Spinal cord (tissue), 10 donors: Measurements from ENCODE around the gene LYG2. TPM values are rescaled to one million over a fixed set of nuclear protein-coding genes. Genes with fewer than 3 reads are reported as not detected.
"Not testable (repeated sequence)": the region's sequence is repeated elsewhere in the genome, so short reads cannot be mapped to it uniquely, and the experiment has no call there.

Experiments used
- DNase-seq, 6 donors: peaks; one replicate each; pipeline versions ENCODE4 v3.0.0 to v3.0.0-alpha.2; 2013 to 2015; ENCODE audit warnings: low spot score in 6 of 6, low read depth in 4 of 6
- H3K27ac ChIP-seq: one replicate; pipeline ENCODE4 v1.5.1; 2013; ENCODE audit warnings: low read depth, low read length, control low read depth
- H3K27me3 ChIP-seq: one replicate; pipeline ENCODE4 v1.6.1; 2013; ENCODE audit warnings: low read length; ENCODE audit not compliant: control insufficient read depth, insufficient read depth
- H3K36me3 ChIP-seq: one replicate; pipeline ENCODE4 v1.6.1; 2013; ENCODE audit warnings: low read length; ENCODE audit not compliant: control insufficient read depth, insufficient read depth
- H3K4me1 ChIP-seq: one replicate; pipeline ENCODE4 v1.6.1; 2013; ENCODE audit warnings: low read length; ENCODE audit not compliant: control insufficient read depth, insufficient read depth
- H3K4me3 ChIP-seq: one replicate; pipeline ENCODE4 v1.5.1; 2013; ENCODE audit warnings: low read depth, low read length, control low read depth
- H3K9me3 ChIP-seq: one replicate; pipeline ENCODE4 v1.6.1; 2013; ENCODE audit warnings: low read length; ENCODE audit not compliant: control insufficient read depth, insufficient read depth
- WGBS: methylation state at CpG from one replicate; pipeline ENCODE4 v1.1.5; 2013; ENCODE audit warnings: missing lambda C conversion rate; ENCODE audit not compliant: insufficient coverage; 5-methylcytosine and 5-hydroxymethylcytosine counted together
- polyA plus RNA-seq, 2 donors: library from polyadenylated mRNA; unstranded; fragments of 120-200 nt; gene quantifications; one replicate each; pipeline ENCODE4 v1.2.1, GENCODE V29; 2013; ENCODE audit not compliant: insufficient read length in 2 of 2
- total RNA-seq, 2 donors: library from RNA; depleted of rRNA in 1 of 2; stranded (reverse); fragments of 120-200 nt in 1 of 2; fragments of >200 nt in 1 of 2; gene quantifications; one replicate each; pipeline versions ENCODE4 v1.2.3 to v1.2.4, GENCODE V29; 2013 to 2014
- donor health status: healthy.

LYG2 gene
- total and polyA plus RNA-seq, 4 donors = 0.33 to 0.98 TPM; not detected in 2

DNA sequence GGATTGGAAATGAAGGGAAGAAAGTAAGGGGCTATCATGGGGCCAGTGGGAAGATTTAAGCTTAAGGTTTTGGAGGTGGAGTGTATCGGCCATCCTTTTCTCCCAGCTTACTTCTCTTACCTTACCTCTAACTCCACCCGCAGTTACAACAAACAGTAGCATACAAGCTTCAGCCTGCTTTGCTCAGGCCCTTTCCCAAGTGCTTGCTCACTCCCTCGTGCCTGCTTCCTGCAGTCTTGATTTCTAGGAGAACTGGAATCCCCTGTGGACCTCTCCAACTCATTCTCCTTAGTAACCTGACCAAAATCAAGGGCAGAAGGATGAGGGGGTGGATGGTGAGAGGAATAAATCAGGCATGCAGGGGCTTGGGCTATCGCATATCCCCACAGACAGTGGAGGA, 5.8 kb upstream of the LYG2 start:
- WGBS = 100% methylated on average over 2 of the region's 4 CpGs
- Histone ChIP-seq H3K4me3 (no peak overlapping the region), H3K36me3 (peaks cover 4% of the 10 kb centered on the region), H3K27ac (no peak overlapping the region), H3K4me1 (no peaks in the 10 kb centered on the region), H3K27me3 (no peaks in the 10 kb centered on the region), H3K9me3 (no peaks in the 10 kb centered on the region)
- DNase-seq = no peak

DNA sequence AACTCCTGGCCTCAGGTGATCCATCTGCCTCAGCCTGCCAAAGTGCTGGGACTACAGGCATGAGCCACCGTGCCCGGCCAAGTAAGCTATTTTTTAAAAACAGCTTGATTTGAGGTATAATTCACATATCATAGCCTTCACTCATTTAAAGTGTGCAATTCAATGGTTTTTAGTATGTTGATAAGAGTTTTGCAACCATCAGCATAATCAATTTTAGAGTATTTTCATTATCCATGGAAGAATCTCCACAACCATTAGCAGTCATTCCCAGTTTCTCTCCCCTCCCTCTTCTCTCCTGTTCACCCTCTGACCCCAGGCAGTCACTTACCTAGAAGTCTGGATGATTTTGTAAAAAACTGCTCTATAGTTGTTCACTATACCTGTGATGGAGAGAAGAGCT, 4.7 kb upstream of the LYG2 start:
- Histone ChIP-seq H3K4me3 (no peak overlapping the region), H3K4me1 (no peaks in the 10 kb centered on the region), H3K27me3 (no peaks in the 10 kb centered on the region), H3K27ac (no peak overlapping the region), H3K36me3 (peaks cover 4% of the 10 kb centered on the region), H3K9me3 (no peaks in the 10 kb centered on the region)
- no CpG with 5 or more reads among the region's 2 CpGs for WGBS
- no peak for DNase-seq

DNA sequence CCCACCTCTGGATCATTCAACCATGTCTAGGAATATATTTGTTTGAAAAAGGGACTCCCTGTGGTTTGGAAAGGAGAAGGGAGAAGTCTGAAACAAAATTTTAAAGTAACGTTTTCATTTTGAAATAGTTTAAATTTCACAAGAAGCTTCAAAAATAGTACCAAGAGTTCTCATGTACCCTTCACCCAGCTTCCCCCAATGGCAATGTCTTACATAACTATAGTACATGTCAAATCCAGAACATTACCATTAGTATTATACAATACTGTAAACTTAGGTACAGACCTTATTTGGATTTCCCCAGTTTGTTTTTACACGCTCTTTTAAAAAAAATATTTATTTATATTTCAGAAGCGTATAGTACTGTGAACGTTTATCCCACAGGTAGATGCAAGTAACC, 4.0 kb upstream of the LYG2 start:
- no CpG with 5 or more reads among the region's 4 CpGs for WGBS
- H3K27me3 ChIP-seq = no peaks in the 10 kb centered on the region
- H3K9me3 ChIP-seq = no peaks in the 10 kb centered on the region
- no peak overlapping the region for H3K4me3 ChIP-seq
- DNase-seq = no peak
- H3K36me3 ChIP-seq = peaks cover 4% of the 10 kb centered on the region
- no peak overlapping the region for H3K27ac ChIP-seq
- no peaks in the 10 kb centered on the region for H3K4me1 ChIP-seq

GRCh38 chr2:99256677-99257076, 1.2 kb upstream of the LYG2 start:
- WGBS = no CpG with 5 or more reads among the region's 2 CpGs
- no peak for DNase-seq
- no peak overlapping the region for H3K27ac ChIP-seq
- H3K4me3 ChIP-seq = no peak overlapping the region
- no peaks in the 10 kb centered on the region for H3K27me3 ChIP-seq
- no peaks in the 10 kb centered on the region for H3K4me1 ChIP-seq
- no peaks in the 10 kb centered on the region for H3K9me3 ChIP-seq
- no peaks in the 10 kb centered on the region for H3K36me3 ChIP-seq

- no peaks in the 10 kb centered on the region for H3K36me3 ChIP-seq
- WGBS = 100% methylated on average over 1 of the region's 2 CpGs
- H3K4me3 ChIP-seq = no peak overlapping the region
- no peaks in the 10 kb centered on the region for H3K27me3 ChIP-seq
- no peak overlapping the region for H3K27ac ChIP-seq
- DNase-seq = no peak
- H3K9me3 ChIP-seq = no peaks in the 10 kb centered on the region
- no peaks in the 10 kb centered on the region for H3K4me1 ChIP-seq
These were observed 5.5 kb downstream of the LYG2 start for GRCh38 chr2:99249951-99250350.

DNA sequence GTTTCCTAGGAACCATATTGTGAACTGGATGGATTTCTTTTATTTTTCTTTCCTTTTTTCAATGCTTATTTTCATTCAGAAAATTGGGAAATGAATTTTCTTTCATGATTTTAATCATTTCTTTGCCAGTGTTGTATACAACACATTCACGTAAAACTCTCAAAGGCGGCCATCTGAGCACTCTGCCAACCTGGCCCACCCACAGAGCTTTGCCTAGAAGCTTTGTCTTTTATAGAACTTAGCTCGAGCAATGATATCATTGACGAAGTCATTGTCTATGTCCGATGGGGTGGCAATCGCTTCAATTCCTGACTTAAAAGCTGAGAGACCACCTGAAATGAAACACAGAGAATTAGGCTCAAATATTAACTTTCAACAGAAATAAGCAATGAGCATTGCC, 13.3 kb downstream of the LYG2 start:
- no peaks in the 10 kb centered on the region for H3K36me3 ChIP-seq
- H3K4me3 ChIP-seq = no peak overlapping the region
- 59% methylated on average over 4 of the region's 6 CpGs for WGBS
- H3K4me1 ChIP-seq = no peaks in the 10 kb centered on the region
- no peaks in the 10 kb centered on the region for H3K9me3 ChIP-seq
- DNase-seq = peak in 1 of 6 donors; percentile 18
- H3K27ac ChIP-seq = no peak overlapping the region
- no peaks in the 10 kb centered on the region for H3K27me3 ChIP-seq

DNA sequence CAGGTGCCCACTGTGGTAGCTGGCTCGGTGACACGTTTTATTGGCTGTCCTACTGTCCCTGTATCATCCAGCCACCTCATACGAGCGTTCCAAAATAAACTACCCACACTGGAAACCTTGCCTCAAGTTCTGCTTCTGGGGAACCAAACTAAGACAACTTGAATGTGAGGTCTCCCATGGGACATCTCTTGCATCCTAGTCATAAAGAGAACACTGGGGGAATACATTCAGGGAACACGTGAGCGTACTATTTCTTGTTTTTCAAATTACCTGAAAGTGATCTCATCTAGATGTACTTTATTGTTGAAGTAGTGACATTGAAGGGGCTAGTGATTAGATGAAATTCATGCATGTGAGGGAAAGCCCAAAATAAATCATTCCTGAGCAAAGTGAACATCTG, 15.0 kb downstream of the LYG2 start:
- Histone ChIP-seq H3K9me3 (no peaks in the 10 kb centered on the region), H3K4me3 (no peak overlapping the region), H3K4me1 (no peaks in the 10 kb centered on the region), H3K27ac (no peak overlapping the region), H3K27me3 (no peaks in the 10 kb centered on the region), H3K36me3 (no peaks in the 10 kb centered on the region)
- WGBS = 100% methylated on average over 6 of the region's 6 CpGs
- DNase-seq = no peak

DNA sequence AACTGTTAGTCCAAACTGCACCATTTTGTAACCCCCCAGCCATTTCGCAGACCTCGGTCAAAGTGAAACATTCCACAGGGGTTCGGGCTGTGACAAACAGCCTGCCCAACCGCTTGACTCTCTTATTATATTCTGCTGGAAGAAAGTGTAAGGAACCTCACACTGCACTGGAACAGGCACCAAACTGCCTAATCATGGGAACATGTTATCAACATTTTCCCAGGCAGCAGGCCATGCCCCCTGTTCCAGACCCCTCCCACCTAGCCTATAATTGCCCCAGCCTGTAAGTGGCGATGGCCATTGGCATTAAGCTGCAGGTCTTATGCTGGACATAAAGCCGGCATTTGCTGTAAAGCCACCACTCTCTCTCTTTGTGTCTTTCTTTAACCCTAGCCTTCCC, 16.9 kb downstream of the LYG2 start:
- Histone ChIP-seq H3K27ac (no peak overlapping the region), H3K27me3 (no peaks in the 10 kb centered on the region), H3K36me3 (no peaks in the 10 kb centered on the region), H3K9me3 (no peaks in the 10 kb centered on the region), H3K4me1 (no peaks in the 10 kb centered on the region), H3K4me3 (no peak overlapping the region)
- 92% methylated on average over 1 of the region's 6 CpGs for WGBS
- DNase-seq = no peak

DNA sequence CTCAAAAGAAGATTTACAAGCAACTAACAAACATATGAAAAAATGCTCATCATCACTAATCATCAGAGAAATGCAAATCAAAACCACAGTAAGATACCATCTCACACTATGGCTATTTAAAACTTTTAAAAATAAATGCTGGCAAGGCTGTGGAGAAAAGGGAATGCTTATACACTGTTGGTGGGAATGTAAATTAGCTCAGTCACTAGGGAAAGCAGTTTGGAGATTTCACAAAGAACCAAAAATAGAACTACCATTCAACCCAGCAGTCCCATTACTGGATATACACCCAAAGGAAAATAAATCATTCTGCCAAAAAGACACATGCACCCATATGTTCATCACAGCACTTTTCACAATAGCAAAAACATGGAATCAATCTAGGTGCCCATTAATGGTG, 22.3 kb downstream of the LYG2 start:
- H3K27ac ChIP-seq, H3K36me3 ChIP-seq, H3K27me3 ChIP-seq, H3K4me1 ChIP-seq, H3K9me3 ChIP-seq, H3K4me3 ChIP-seq: not testable (repeated sequence)
- DNase-seq = peak in 1 of 6 donors; percentile 26

- Histone ChIP-seq H3K4me1 (no peaks in the 10 kb centered on the region), H3K27ac (no peak overlapping the region), H3K9me3 (no peaks in the 10 kb centered on the region), H3K36me3 (no peaks in the 10 kb centered on the region), H3K27me3 (no peaks in the 10 kb centered on the region), H3K4me3 (no peak overlapping the region)
- WGBS = 82% methylated on average over 4 of the region's 4 CpGs
- no peak for DNase-seq
These were observed 37.5 kb downstream of the LYG2 start for GRCh38 chr2:99217929-99218501.
